Measurements from ENCODE around the gene MTRF1.

Gene MTRF1

GRCh38 chr13:41254902-41255301 is 8.5 kb downstream of the MTRF1 start:
- Histone ChIP-seq H3K36me3 (replicated peaks; ENCODE audit: insufficient read depth, low read length) (no peaks in the 10 kb centered on the region), H3K9ac (ENCODE audit: low read length) (no peak overlapping the region)

GRCh38 chr13:41250993-41251392 is 12.4 kb downstream of the MTRF1 start:
- no peak overlapping the region for H2AFZ ChIP-seq (ENCODE audit: low read length)
- no peaks in the 10 kb centered on the region for H3K9me2 ChIP-seq (replicated peaks; ENCODE audit: insufficient read depth, low read length)
- no peak overlapping the region for H3K4me3 ChIP-seq (ENCODE audit: low read length)
- no peaks in the 10 kb centered on the region for H3K9me3 ChIP-seq (replicated peaks; ENCODE audit: insufficient read depth, low read length)
- H3K4me2 ChIP-seq (ENCODE audit: low read depth, low read length), result no peak overlapping the region
- no peak overlapping the region for H3K27ac ChIP-seq (ENCODE audit: low read length)
- no peak overlapping the region for H3K9ac ChIP-seq (ENCODE audit: low read length)
- no peaks in the 10 kb centered on the region for H4K20me1 ChIP-seq (ENCODE audit: insufficient read depth, low read length)
- DNase-seq, result no peak
- H3K4me1 ChIP-seq (ENCODE audit: low read length), result no peaks in the 10 kb centered on the region
- TF ChIP-seq EZH2 (optimal IDR thresholded peaks at IDR 0.05; ENCODE audit: low read depth, low read length) (no peak), CTCF (IDR thresholded peaks at IDR 0.05; ENCODE audit: low read length) (no peak), EZH2phosphoT487 (IDR thresholded peaks at IDR 0.05; ENCODE audit: low read length) (no peak)
- no peaks in the 10 kb centered on the region for H3K27me3 ChIP-seq (replicated peaks; ENCODE audit: insufficient read depth, low read length)
- no peaks in the 10 kb centered on the region for H3K36me3 ChIP-seq (replicated peaks; ENCODE audit: insufficient read depth, low read length)
- no peaks in the 10 kb centered on the region for H3K79me2 ChIP-seq (ENCODE audit: low read length)
- H3F3A ChIP-seq (ENCODE audit: insufficient read depth, low read length), result no peaks in the 10 kb centered on the region

More at GRCh38 chr13:41254902-41255301, 8.5 kb downstream of the MTRF1 start:
- no peaks in the 10 kb centered on the region for H3K9me2 ChIP-seq (replicated peaks; ENCODE audit: insufficient read depth, low read length)
- no peaks in the 10 kb centered on the region for H3K79me2 ChIP-seq (ENCODE audit: low read length)
- DNase-seq, result no peak
- H3K4me1 ChIP-seq (ENCODE audit: low read length), result no peaks in the 10 kb centered on the region
- H4K20me1 ChIP-seq (ENCODE audit: insufficient read depth, low read length), result no peaks in the 10 kb centered on the region
- no peak overlapping the region for H3K4me2 ChIP-seq (ENCODE audit: low read depth, low read length)
- no peaks in the 10 kb centered on the region for H3K27me3 ChIP-seq (replicated peaks; ENCODE audit: insufficient read depth, low read length)
- H3K27ac ChIP-seq (ENCODE audit: low read length), result no peak overlapping the region
- H2AFZ ChIP-seq (ENCODE audit: low read length), result no peak overlapping the region
- no peaks in the 10 kb centered on the region for H3K9me3 ChIP-seq (replicated peaks; ENCODE audit: insufficient read depth, low read length)
- no peak overlapping the region for H3K4me3 ChIP-seq (ENCODE audit: low read length)
- no peaks in the 10 kb centered on the region for H3F3A ChIP-seq (ENCODE audit: insufficient read depth, low read length)
- TF ChIP-seq EZH2phosphoT487 (IDR thresholded peaks at IDR 0.05; ENCODE audit: low read length), result no peak
- TF ChIP-seq EZH2 (optimal IDR thresholded peaks at IDR 0.05; ENCODE audit: low read depth, low read length), result no peak
- TF ChIP-seq CTCF (IDR thresholded peaks at IDR 0.05; ENCODE audit: low read length), result no peak

- no peak overlapping the region for H3K4me3 ChIP-seq (ENCODE audit: low read length)
- no peaks in the 10 kb centered on the region for H3K4me1 ChIP-seq (ENCODE audit: low read length)
- no peak overlapping the region for H3K9ac ChIP-seq (ENCODE audit: low read length)
- TF ChIP-seq CTCF (IDR thresholded peaks at IDR 0.05; ENCODE audit: low read length) (no peak), EZH2phosphoT487 (IDR thresholded peaks at IDR 0.05; ENCODE audit: low read length) (no peak), EZH2 (optimal IDR thresholded peaks at IDR 0.05; ENCODE audit: low read depth, low read length) (no peak)
- H3K4me2 ChIP-seq (ENCODE audit: low read depth, low read length), result no peak overlapping the region
- H2AFZ ChIP-seq (ENCODE audit: low read length), result no peak overlapping the region
- H3K27ac ChIP-seq (ENCODE audit: low read length), result no peak overlapping the region
- no peaks in the 10 kb centered on the region for H3K9me2 ChIP-seq (replicated peaks; ENCODE audit: insufficient read depth, low read length)
- H3K9me3 ChIP-seq (replicated peaks; ENCODE audit: insufficient read depth, low read length), result no peaks in the 10 kb centered on the region
- H3K27me3 ChIP-seq (replicated peaks; ENCODE audit: insufficient read depth, low read length), result no peaks in the 10 kb centered on the region
- no peak for DNase-seq
- no peaks in the 10 kb centered on the region for H4K20me1 ChIP-seq (ENCODE audit: insufficient read depth, low read length)
- H3K36me3 ChIP-seq (replicated peaks; ENCODE audit: insufficient read depth, low read length), result no peaks in the 10 kb centered on the region
- H3F3A ChIP-seq (ENCODE audit: insufficient read depth, low read length), result no peaks in the 10 kb centered on the region
- H3K79me2 ChIP-seq (ENCODE audit: low read length), result no peaks in the 10 kb centered on the region
These were observed 16.3 kb downstream of the MTRF1 start for GRCh38 chr13:41246969-41247680.

Measured in MM.1S (cell line).